K562 (cell line): Measurements from ENCODE around the gene UGT2B7.
"Not testable (repeated sequence)": the region's sequence is repeated elsewhere in the genome, so short reads cannot be mapped to it uniquely, and the experiment has no call there.

ENCODE experiments used
- ATF7 ChIP-seq: fragments of 450-650 bp; IDR thresholded peaks from 2 replicates; pipeline ENCODE4 v1.7.1; 2014; ENCODE audit warnings: mild to moderate bottlenecking, moderate library complexity
- CTCF ChIP-seq, 3 experiments: IDR thresholded peaks in 2 of 3; conservative IDR thresholded peaks in 1 of 3; 2 replicates each; pipeline ENCODE4 v1.5.1; 2011 to 2012; ENCODE audit warnings: low read length in 3 of 3, mild to moderate bottlenecking in 3 of 3, control low read depth in 2 of 3, improper control_type of control experiment in 1 of 3, inconsistent platforms in 1 of 3, low read depth in 1 of 3, mixed read lengths in 1 of 3, moderate library complexity in 1 of 3; ENCODE audit not compliant: insufficient read depth in 2 of 3
- EP300 ChIP-seq: IDR thresholded peaks from 2 replicates; pipeline ENCODE4 v1.6.1; 2012; ENCODE audit warnings: low read length, improper control_type of control experiment
- EZH2 ChIP-seq: IDR thresholded peaks from 2 replicates; pipeline ENCODE4 v1.6.1; 2012; ENCODE audit warnings: low read depth, mild to moderate bottlenecking, inconsistent platforms, low read length, borderline replicate concordance
- FOXA3 ChIP-seq, 2 experiments: fragments of 450-650 bp in 1 of 2; sonication (generic) in 1 of 2; formaldehyde crosslinking; IDR thresholded peaks in 1 of 2; conservative IDR thresholded peaks in 1 of 2; 2 replicates each; pipeline versions ENCODE4 v1.4.0 to v1.8.0; 2020 to 2022; ENCODE audit warnings: mild to moderate bottlenecking in 2 of 2, missing genetic modification reagents in 1 of 2
- HNRNPH1 ChIP-seq: fragments of 200-400 bp; formaldehyde crosslinking; optimal IDR thresholded peaks from 2 replicates; pipeline ENCODE3; 2017; ENCODE audit warnings: low read depth, mild to moderate bottlenecking, low read length, moderate library complexity
- MAZ ChIP-seq, 2 experiments: fragments of 450-650 bp in 1 of 2; sonication (generic) in 1 of 2; formaldehyde crosslinking; IDR thresholded peaks in 1 of 2; conservative IDR thresholded peaks in 1 of 2; 2 replicates each; pipeline versions ENCODE4 v1.4.0 to v1.5.0; 2020; ENCODE audit warnings: mild to moderate bottlenecking in 1 of 2, missing genetic modification reagents in 1 of 2
- MTF1 ChIP-seq: fragments of 250-450 bp; sonication (Bioruptor Pico); IDR thresholded peaks from 2 replicates; pipeline ENCODE4 v1.9.0; 2021; ENCODE audit warnings: moderate library complexity, mild to moderate bottlenecking, inconsistent platforms, borderline replicate concordance
- NR3C1 ChIP-seq: sonication (generic); formaldehyde crosslinking; IDR thresholded peaks from 2 replicates; pipeline ENCODE4 v1.8.1; 2022; ENCODE audit warnings: missing genetic modification reagents
- RAD21 ChIP-seq, 2 experiments: fragments of 250-450 bp in 1 of 2; fragments of 450-650 bp in 1 of 2; sonication (Bioruptor Pico) in 1 of 2; formaldehyde crosslinking in 1 of 2; IDR thresholded peaks in 1 of 2; conservative IDR thresholded peaks in 1 of 2; 2 replicates each; pipeline versions ENCODE4 v1.4.0 to v1.8.0; 2020 to 2022; ENCODE audit warnings: mild to moderate bottlenecking in 2 of 2, moderate library complexity in 1 of 2
- ZNF311 ChIP-seq: fragments of 250-450 bp; sonication (Bioruptor Pico); IDR thresholded peaks from 2 replicates; pipeline ENCODE4 v1.4.0; 2020; ENCODE audit warnings: mild to moderate bottlenecking, moderate library complexity
- ZNF318 ChIP-seq, 2 experiments: fragments of 450-650 bp; IDR thresholded peaks; 2 replicates each; pipeline ENCODE4 v1.6.1; 2016; ENCODE audit warnings: mild to moderate bottlenecking in 2 of 2, borderline replicate concordance in 1 of 2, low read depth in 1 of 2, moderate library complexity in 1 of 2

GRCh38 chr4:69054033-69054432 lies 42.2 kb upstream of the UGT2B7 start:
- not testable (repeated sequence) for TF ChIP-seq CTCF (IDR thresholded peaks at IDR 0.05 in 2 of 3, conservative IDR thresholded peaks at IDR 0.05 in 1 of 3; ENCODE audit: insufficient read depth in 2 of 3, low read depth in 1 of 3, low read length in 3 of 3); NR3C1 (CRISPR knock-in tag); ZNF318 (IDR thresholded peaks at IDR 0.05; ENCODE audit: borderline replicate concordance in 1 of 2, low read depth in 1 of 2); MTF1 (CRISPR knock-in tag); RAD21 (CRISPR knock-in tag; conservative IDR thresholded peaks at IDR 0.05 in 1 of 2, IDR thresholded peaks at IDR 0.05 in 1 of 2); MAZ (CRISPR knock-in tag; conservative IDR thresholded peaks at IDR 0.05 in 1 of 2, IDR thresholded peaks at IDR 0.05 in 1 of 2); HNRNPH1; EP300; ATF7; ZNF311 (CRISPR knock-in tag); FOXA3 (CRISPR knock-in tag; conservative IDR thresholded peaks at IDR 0.05 in 1 of 2, IDR thresholded peaks at IDR 0.05 in 1 of 2); EZH2
